HPDE6-E6E7 (cell line): Measurements from ENCODE around the gene ID2.

Experiments
- DNase-seq: peaks from one replicate; pipeline ENCODE4 v3.0.0; 2011; ENCODE audit warnings: missing footprints; ENCODE audit errors: extremely low spot score

ID2 gene

GRCh38 chr2:8670580-8670979 lies 11.3 kb upstream of the ID2 start:
- DNase-seq: no peak

GRCh38 chr2:8671176-8671575 lies 10.7 kb upstream of the ID2 start:
- no peak for DNase-seq

DNA sequence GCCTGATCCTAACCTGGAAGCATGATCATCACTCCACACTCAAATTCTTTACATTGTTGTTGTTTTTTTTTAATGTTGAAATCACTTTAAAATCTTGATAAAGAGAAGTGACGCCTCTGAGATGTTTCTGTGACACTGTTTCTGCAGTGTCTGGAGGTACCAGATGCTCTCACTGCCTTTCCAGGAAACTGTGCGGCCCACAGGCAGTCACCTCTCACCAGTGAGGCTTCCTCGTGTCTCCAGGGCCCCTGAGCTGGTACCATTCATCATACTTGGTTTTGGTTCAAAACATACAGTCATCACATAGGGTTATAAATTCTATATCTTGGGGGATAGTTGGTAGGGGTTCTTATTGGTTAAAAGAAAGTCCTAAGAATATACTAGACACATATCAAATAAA lies 10.1 kb upstream of the ID2 start:
- DNase-seq: no peak

GRCh38 chr2:8672940-8673339 lies 8.9 kb upstream of the ID2 start:
- no peak for DNase-seq

DNA sequence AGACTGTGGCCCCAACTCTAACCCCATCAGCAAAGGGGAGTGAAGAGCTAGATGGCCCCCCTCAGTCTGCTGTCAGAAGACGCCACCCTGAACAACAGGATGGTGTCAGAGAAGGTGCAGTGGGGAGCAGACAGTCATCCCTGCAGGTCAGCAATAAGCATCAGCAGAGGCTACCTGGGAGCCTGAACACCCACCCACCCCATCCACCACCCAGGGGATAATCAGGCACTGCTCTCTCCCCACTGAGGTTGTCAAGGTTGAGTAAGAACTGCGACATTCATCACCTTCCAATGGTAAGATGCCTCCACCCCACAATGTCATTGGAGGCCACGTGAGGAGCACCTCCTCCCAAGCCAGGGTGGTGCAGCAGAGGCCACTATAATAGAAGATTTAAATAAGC lies 8.5 kb upstream of the ID2 start:
- no peak for DNase-seq

- DNase-seq: no peak
These were observed 7.3 kb upstream of the ID2 start for GRCh38 chr2:8674420-8675009.

DNA sequence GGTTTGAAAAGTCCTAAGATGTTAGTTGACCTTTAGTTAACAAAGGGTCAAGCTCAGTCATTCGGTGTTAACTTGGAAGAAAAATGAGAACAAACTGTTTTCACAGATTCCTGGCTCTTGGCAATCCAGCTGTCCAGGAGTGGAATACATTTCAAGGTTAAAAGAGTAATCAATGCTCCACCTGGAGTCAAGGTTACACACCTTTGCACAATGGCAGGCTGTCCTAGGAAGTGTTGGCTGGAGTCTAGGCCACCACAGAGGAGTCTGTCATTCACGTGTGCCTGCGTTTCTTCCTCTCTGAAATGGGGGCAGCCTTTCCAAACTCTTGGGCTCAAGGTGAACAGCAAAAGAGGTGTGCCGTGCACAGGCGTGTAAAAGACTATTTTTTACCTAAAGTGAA lies 6.3 kb upstream of the ID2 start:
- DNase-seq: no peak

DNA sequence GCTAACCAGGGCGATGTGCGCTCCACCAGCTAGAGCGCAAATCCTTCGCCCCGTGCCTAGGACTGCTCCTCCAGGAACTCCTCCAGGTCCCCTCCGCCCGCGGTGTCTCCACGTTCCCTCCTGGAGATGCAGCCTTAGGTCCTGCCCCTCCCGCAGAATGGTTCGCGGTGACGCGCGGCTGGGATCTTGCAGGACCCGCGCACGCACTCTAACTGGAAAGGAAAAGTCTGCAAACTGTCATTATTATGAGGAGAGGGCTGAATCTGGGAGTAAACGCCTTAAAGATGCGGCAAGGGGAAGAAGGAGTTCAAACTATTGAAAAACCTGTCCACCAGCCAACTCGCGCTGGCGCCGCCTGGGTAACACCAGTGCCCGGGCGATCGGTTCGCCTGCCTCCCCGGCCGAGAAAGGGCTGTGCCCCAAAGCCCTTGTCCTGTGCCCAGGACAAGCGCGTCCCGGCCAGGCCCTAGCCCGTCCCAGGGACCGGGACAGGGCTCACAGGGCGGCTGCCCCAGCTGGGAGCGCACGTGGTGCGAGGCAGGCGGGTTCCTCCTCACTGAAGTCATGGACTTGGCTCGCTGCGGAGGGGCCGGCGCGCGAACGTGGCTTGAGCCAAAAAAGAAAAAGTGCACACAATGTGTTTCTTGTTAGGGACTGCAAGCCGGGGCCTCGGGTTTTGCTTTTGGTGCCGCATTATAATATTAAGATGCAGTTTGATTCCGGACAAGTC lies 5.5 kb upstream of the ID2 start:
- no peak for DNase-seq

DNA sequence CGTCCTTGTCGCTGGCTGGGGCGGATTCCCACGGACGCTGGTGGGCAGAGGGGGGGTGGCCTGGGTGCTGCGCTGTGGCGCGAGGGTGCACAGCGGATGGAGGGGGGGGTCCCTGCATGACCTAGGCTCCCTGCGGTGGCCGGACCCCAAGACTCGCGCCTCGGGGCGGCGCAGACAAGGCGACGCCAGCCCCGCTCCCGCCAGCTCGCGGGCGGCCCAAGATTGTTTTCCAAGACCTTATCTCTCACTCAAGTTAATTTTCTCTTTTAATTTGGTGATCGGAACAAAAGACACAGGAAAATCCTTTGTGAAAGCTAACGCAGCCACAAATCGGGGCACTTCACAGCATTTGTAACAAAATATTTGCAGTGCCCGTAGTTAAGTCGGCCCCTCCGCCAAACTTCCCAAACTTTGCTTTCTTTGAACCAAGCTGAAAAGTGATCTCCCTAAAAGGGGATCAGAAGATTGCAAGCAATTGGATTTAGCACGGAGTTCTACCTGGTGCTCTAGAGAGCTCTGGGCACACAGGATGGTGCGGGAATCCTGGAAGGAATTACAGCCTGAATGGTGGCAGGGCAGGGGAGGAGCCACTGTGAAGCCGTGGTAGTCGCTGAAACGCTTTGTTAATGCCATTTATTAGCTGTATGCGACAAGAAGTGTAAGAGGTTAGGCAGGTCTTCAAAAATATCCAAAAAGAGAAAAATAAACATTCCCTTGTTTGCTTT lies 4.8 kb upstream of the ID2 start:
- no peak for DNase-seq

DNA sequence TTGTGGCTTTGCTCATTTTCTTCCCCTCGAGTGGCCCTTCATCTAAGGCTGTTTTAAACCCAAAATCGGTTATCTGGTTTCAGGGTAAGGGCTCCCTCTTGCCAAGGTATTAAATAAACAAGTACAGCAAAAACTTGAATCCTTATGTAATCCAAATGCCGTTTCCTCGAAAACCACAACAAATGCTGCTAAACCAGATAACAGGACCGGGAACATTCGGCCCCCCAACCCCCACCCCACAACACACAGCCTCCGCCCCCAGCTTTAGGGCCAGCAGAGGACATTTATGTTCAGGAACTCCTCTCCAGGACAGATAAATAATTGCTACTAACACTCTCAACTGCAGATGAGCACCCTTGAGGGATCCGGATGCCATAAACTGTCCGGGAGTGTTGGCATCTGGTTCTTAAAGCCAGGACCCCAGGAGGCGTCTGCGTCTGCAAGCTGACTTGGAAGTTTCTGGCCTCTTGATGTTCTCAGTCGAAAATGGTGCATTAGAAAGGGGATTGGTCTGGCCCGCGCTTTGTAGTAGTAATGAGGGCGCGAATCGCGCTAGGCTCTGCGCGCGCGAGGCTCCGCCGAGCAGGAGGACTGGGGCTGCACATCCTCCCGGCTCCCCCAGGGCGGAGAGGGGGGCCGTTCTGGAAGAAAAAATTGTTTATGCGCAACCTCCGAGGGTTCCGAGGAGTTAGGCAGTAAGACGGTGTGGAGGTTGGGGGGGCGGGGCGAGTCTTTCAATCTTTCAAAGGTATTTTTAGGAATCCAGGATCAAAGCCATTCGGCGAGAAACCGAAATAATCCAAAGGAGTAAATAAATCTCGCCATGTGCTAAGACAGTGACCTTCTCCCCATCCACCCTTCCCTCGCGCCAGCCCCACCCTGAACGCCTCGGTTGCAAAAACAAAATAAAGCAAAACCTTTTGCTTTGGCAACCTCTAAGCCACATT lies 3.9 kb upstream of the ID2 start:
- DNase-seq: no peak

DNA sequence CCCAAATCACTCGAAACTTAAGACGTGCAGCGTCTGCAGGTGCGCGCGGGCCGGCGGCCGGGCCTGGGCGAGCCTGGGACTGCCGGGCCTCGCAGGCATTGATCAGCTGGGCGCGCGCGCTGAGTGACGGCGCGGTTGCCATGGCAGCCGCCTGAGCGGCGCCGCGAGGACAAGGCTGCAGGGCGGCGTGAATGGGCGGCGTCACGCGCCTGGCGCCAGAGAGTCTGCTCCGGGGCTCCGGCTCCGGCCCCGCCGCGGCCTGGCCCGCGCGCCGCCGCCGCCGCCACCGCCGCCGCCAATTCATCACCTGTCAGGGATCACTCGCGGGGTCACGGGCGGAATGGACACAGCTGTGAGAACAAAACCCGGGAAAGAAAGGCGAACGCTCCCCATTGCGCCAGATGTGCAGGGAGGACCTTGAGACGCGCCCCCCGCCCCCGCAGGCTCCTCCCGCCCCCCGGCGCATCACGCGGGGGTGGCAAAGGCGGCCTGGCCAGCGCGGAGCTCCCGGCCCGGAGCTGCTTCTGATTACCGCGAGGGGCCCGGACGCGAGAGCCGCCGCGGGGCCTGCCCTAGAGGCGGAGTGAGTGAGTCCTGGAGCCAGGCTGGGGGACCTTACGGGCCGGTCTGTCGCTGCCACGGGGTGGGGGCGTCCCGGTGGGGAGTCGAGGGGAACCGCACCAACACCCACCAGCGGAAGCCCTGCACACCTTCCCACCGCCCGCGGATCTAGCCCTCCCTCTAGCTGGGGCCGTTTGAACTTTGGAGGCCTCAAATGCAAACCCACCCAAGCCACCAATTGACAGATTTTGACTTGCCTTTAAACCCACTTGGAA lies 2.9 kb upstream of the ID2 start:
- DNase-seq: peak; percentile 86

GRCh38 chr2:8679567-8679826 lies 2.4 kb upstream of the ID2 start:
- no peak for DNase-seq

- DNase-seq: no peak
These were observed 1.8 kb upstream of the ID2 start for GRCh38 chr2:8679827-8680731.

GRCh38 chr2:8680822-8681760 lies 765 bp upstream of the ID2 start:
- DNase-seq: no peak

GRCh38 chr2:8682719-8683667 lies 1.1 kb downstream of the ID2 start:
- no peak for DNase-seq

GRCh38 chr2:8684540-8684877 lies 2.7 kb downstream of the ID2 start:
- no peak for DNase-seq

DNA sequence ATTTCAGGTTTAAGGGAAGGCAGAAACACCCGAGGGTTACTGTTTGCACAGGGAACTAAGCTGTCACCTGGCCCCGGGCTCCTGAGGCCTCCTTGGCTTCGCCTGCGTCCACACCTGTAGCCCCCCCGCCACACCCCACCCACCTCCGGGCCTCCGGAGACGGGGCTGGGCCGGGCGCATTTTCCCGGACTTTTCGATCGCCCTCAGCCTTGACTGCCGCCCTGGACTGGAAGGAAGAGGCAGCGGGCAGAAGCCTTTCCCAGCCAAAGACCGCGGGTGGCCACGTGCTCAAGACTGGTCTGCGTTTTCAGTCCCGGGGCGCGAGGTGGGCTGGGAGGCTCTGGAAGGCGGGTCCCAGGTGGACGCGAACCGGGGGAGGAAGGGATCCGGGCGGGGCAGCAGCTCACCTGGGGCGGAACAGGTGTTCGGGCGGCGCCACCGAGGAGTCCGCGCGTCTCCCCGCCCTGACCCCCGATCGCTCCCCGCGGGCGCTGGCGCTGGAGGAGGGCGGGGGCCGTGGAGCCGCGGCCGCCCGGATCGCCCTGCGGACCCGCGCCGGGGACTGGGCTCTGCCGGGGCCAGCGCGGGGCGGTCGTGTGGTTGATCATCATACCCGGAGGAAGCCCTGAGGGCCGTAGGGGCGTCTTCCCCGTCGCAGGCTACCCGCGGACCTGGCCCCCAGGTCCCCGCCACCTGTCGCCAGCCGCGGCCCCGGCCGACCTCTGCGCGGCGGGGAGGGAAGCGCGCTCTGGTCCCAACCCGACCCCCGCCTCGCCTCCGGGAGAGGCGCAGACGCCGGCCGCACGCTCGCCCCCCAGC lies 3.2 kb downstream of the ID2 start:
- no peak for DNase-seq
